Measurements from ENCODE around the gene OR2B6.
"Not testable (repeated sequence)": the region's sequence is repeated elsewhere in the genome, so short reads cannot be mapped to it uniquely, and the experiment has no call there.

Gene OR2B6

GRCh38 chr6:27940766-27941165, 16.3 kb upstream of the OR2B6 start:
- H3K4me3 ChIP-seq (replicated peaks; ENCODE audit: low read depth, low read length): no peak overlapping the region
- DNase-seq (ENCODE audit: extremely low read depth, low read depth): no peak
- TF ChIP-seq CTCF (IDR thresholded peaks at IDR 0.05; ENCODE audit: low read depth, low read length, missing control alignments): no peak

- DNase-seq (ENCODE audit: extremely low read depth, low read depth): not testable (repeated sequence)
These were observed 14.0 kb upstream of the OR2B6 start for GRCh38 chr6:27943072-27943471.

GRCh38 chr6:27948237-27948636, 8.8 kb upstream of the OR2B6 start:
- DNase-seq (ENCODE audit: extremely low read depth, low read depth): no peak
- TF ChIP-seq CTCF (IDR thresholded peaks at IDR 0.05; ENCODE audit: low read depth, low read length, missing control alignments): no peak
- H3K4me3 ChIP-seq (replicated peaks; ENCODE audit: low read depth, low read length): no peak overlapping the region

More at GRCh38 chr6:27943072-27943471, 14.0 kb upstream of the OR2B6 start:
- not testable (repeated sequence) for H3K4me3 ChIP-seq (replicated peaks; ENCODE audit: low read depth, low read length)

- TF ChIP-seq CTCF (IDR thresholded peaks at IDR 0.05; ENCODE audit: low read depth, low read length, missing control alignments): no peak
- no peak overlapping the region for H3K4me3 ChIP-seq (replicated peaks; ENCODE audit: low read depth, low read length)
- no peak for DNase-seq (ENCODE audit: extremely low read depth, low read depth)
These were observed 6.0 kb upstream of the OR2B6 start for GRCh38 chr6:27951040-27951439.

- DNase-seq (ENCODE audit: extremely low read depth, low read depth): no peak
- no peak for TF ChIP-seq CTCF (IDR thresholded peaks at IDR 0.05; ENCODE audit: low read depth, low read length, missing control alignments)
- H3K4me3 ChIP-seq (replicated peaks; ENCODE audit: low read depth, low read length): no peak overlapping the region
These were observed 475 bp downstream of the OR2B6 start for GRCh38 chr6:27957516-27957915.

- no peak for TF ChIP-seq CTCF (IDR thresholded peaks at IDR 0.05; ENCODE audit: low read depth, low read length, missing control alignments)
- H3K4me3 ChIP-seq (replicated peaks; ENCODE audit: low read depth, low read length): no peak overlapping the region
- DNase-seq (ENCODE audit: extremely low read depth, low read depth): no peak
These were observed 5.5 kb downstream of the OR2B6 start for GRCh38 chr6:27962506-27962905.

GRCh38 chr6:27966044-27966443, 9.0 kb downstream of the OR2B6 start:
- no peak for TF ChIP-seq CTCF (IDR thresholded peaks at IDR 0.05; ENCODE audit: low read depth, low read length, missing control alignments)
- no peak overlapping the region for H3K4me3 ChIP-seq (replicated peaks; ENCODE audit: low read depth, low read length)
- DNase-seq (ENCODE audit: extremely low read depth, low read depth): no peak

Measured in HFF-Myc (cell line).